HL-60 (cell line): Measurements from ENCODE around the gene CPN2.

Source experiments
- DNase-seq, 2 experiments: peaks; one replicate each; pipeline ENCODE4 v3.0.0-alpha.2; 2010 to 2020; ENCODE audit warnings: low read depth in 1 of 2, low spot score in 1 of 2
- H3K27ac ChIP-seq: fragments of 250-450 bp; sonication (Bioruptor Pico); replicated peaks from 2 replicates; pipeline ENCODE4 v1.5.1; 2020; ENCODE audit warnings: mild to moderate bottlenecking, moderate library complexity
- H3K27me3 ChIP-seq: fragments of 250-450 bp; sonication (Bioruptor Pico); 2 replicates; pipeline ENCODE4 v1.5.1; 2021; ENCODE audit warnings: mild to moderate bottlenecking, moderate library complexity; ENCODE audit not compliant: insufficient read depth, poor library complexity, severe bottlenecking
- H3K4me3 ChIP-seq: replicated peaks from 2 replicates; pipeline ENCODE4 v1.5.1; 2011; ENCODE audit warnings: mild to moderate bottlenecking, control low read depth, low read length; ENCODE audit not compliant: insufficient read depth
- CTCF ChIP-seq: IDR thresholded peaks from one replicate; pipeline ENCODE4 v1.5.1; 2011; ENCODE audit warnings: low read length, control low read depth, inconsistent platforms; ENCODE audit not compliant: insufficient read depth
- GABPA ChIP-seq: IDR thresholded peaks from 2 replicates; pipeline ENCODE4 v1.6.1; 2012; ENCODE audit warnings: low read depth
- POLR2AphosphoS5 ChIP-seq: IDR thresholded peaks from 2 replicates; pipeline ENCODE4 v1.6.1; 2012; ENCODE audit warnings: low read depth
- REST ChIP-seq: IDR thresholded peaks from 2 replicates; pipeline ENCODE4 v1.6.1; 2012; ENCODE audit warnings: low read depth; ENCODE audit not compliant: insufficient replicate concordance
- SPI1 ChIP-seq: IDR thresholded peaks from 2 replicates; pipeline ENCODE4 v1.6.1; 2012; ENCODE audit warnings: low read depth, mild to moderate bottlenecking, borderline replicate concordance

The CPN2 gene

GRCh38 chr3:194382892-194383223 is 31.7 kb upstream of the CPN2 start:
- Histone ChIP-seq H3K4me3 (no peak overlapping the region), H3K27me3 (peaks cover 10% of the 10 kb centered on the region), H3K27ac (no peak overlapping the region)
- TF ChIP-seq SPI1, result no peak
- TF ChIP-seq POLR2AphosphoS5, result no peak
- no peak for TF ChIP-seq CTCF
- no peak for TF ChIP-seq REST
- no peak for TF ChIP-seq GABPA
- DNase-seq, result no peak

GRCh38 chr3:194382196-194382891 is 31.2 kb upstream of the CPN2 start:
- no peak for TF ChIP-seq REST
- TF ChIP-seq POLR2AphosphoS5, result no peak
- TF ChIP-seq GABPA, result no peak
- no peak for TF ChIP-seq CTCF
- TF ChIP-seq SPI1, result no peak
- peaks cover 10% of the 10 kb centered on the region for H3K27me3 ChIP-seq
- H3K27ac ChIP-seq, result no peak overlapping the region
- DNase-seq, result no peak
- no peak overlapping the region for H3K4me3 ChIP-seq

GRCh38 chr3:194381460-194381875 is 30.3 kb upstream of the CPN2 start:
- no peak overlapping the region for H3K4me3 ChIP-seq
- H3K27me3 ChIP-seq, result peaks cover 13% of the 10 kb centered on the region
- no peak for DNase-seq
- TF ChIP-seq POLR2AphosphoS5 (no peak), GABPA (no peak), SPI1 (no peak), CTCF (no peak), REST (no peak)
- no peak overlapping the region for H3K27ac ChIP-seq
